ENCODE data around the gene UBAC2. TPM values are rescaled to one million over a fixed set of nuclear protein-coding genes. Genes with fewer than 3 reads are reported as not detected.

The UBAC2 gene
- total RNA-seq, 1 experiment from 2014 or later: 103 TPM

DNA sequence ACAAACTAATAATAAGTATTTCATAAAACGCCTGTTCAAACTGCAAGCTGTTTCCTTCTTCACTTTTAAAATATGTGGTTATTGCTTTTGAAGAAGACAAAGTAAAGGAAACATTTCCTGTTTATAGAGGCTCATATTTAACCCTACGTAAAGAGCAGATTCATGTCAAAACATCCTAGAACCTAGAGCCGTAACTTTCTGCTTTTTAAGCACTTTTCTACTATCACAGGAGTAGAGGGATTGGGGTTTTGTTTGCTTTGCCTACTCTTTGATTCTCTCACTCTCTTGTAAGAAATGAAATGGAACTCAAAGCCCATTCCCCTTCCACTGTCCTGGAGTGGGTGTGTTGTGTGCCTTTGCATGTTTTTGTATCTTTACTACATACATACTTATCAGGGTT lies 160.5 kb downstream of the UBAC2 start:
- no peaks in the 10 kb centered on the region for H3K9me3 Mint-ChIP-seq (ENCODE audit: unreplicated experiment)
- no peak for DNase-seq
- no peaks in the 10 kb centered on the region for H3K27me3 ChIP-seq (replicated peaks; ENCODE audit: control insufficient read depth, insufficient read depth, low read length)
- no peak overlapping the region for H3K4me3 Mint-ChIP-seq (ENCODE audit: unreplicated experiment)
- no TSS peak for BruUV-seq (replicated peaks)
- H3K4me1 ChIP-seq: no peaks in the 10 kb centered on the region
- H3K27me3 Mint-ChIP-seq (ENCODE audit: insufficient read depth, unreplicated experiment): no peaks in the 10 kb centered on the region
- H3K4me1 Mint-ChIP-seq (ENCODE audit: low read depth, unreplicated experiment): no peaks in the 10 kb centered on the region
- H3K4me3 ChIP-seq (ENCODE audit: low read depth, low read length): no peak overlapping the region
- no peak overlapping the region for H3K27ac Mint-ChIP-seq (ENCODE audit: unreplicated experiment)
- intact Hi-C loops (cut with micrococcal nuclease; ENCODE audit: unreplicated experiment): no loop called here
- CTCF ChIA-PET: no interaction called here
- no peaks in the 10 kb centered on the region for H3K9me3 ChIP-seq
- H3K36me3 ChIP-seq (ENCODE audit: control insufficient read depth, insufficient read depth, low read length): peaks cover 6% of the 10 kb centered on the region
- POLR2A ChIA-PET: no interaction called here
- H3K36me3 Mint-ChIP-seq (ENCODE audit: insufficient read depth, unreplicated experiment): peaks cover 26% of the 10 kb centered on the region
- TF ChIP-seq, protein P1, sequence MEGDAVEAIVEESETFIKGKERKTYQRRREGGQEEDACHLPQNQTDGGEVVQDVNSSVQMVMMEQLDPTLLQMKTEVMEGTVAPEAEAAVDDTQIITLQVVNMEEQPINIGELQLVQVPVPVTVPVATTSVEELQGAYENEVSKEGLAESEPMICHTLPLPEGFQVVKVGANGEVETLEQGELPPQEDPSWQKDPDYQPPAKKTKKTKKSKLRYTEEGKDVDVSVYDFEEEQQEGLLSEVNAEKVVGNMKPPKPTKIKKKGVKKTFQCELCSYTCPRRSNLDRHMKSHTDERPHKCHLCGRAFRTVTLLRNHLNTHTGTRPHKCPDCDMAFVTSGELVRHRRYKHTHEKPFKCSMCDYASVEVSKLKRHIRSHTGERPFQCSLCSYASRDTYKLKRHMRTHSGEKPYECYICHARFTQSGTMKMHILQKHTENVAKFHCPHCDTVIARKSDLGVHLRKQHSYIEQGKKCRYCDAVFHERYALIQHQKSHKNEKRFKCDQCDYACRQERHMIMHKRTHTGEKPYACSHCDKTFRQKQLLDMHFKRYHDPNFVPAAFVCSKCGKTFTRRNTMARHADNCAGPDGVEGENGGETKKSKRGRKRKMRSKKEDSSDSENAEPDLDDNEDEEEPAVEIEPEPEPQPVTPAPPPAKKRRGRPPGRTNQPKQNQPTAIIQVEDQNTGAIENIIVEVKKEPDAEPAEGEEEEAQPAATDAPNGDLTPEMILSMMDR (IDR thresholded peaks at IDR 0.05; ENCODE audit: insufficient read depth in 1 of 2, low read depth in 1 of 2, low read length in 1 of 2, severe bottlenecking in 1 of 2, unreplicated experiment in 1 of 2): no peak

DNA sequence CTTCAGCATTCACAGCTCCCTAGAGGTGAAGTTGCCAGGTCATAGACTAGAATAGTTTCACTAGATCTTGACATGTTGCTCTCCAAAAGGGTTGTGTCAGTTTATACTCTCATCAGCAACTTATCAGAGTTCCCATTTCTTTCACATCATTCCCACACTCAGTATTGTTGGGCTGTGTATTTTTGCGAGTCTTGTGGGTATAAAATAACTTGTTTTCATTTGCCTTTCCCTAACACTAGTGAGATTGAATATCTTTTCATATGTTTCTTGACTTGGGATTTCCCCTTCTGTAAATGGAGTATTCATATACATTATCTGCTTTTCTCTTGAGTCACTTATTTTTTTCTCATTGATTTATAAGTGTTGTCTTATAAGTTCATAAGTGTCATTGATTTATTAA lies 161.7 kb downstream of the UBAC2 start:
- TF ChIP-seq, protein P1 (IDR thresholded peaks at IDR 0.05; ENCODE audit: insufficient read depth in 1 of 2, low read depth in 1 of 2, low read length in 1 of 2, severe bottlenecking in 1 of 2, unreplicated experiment in 1 of 2): no peak
- H3K27ac Mint-ChIP-seq (ENCODE audit: unreplicated experiment): no peak overlapping the region
- no peaks in the 10 kb centered on the region for H3K27me3 ChIP-seq (replicated peaks; ENCODE audit: control insufficient read depth, insufficient read depth, low read length)
- POLR2A ChIA-PET: no interaction called here
- no peak overlapping the region for H3K4me3 ChIP-seq (ENCODE audit: low read depth, low read length)
- intact Hi-C loops (cut with micrococcal nuclease; ENCODE audit: unreplicated experiment): no loop called here
- H3K36me3 Mint-ChIP-seq (ENCODE audit: insufficient read depth, unreplicated experiment): peaks cover 19% of the 10 kb centered on the region
- peaks cover 3% of the 10 kb centered on the region for H3K36me3 ChIP-seq (ENCODE audit: control insufficient read depth, insufficient read depth, low read length)
- no peaks in the 10 kb centered on the region for H3K4me1 ChIP-seq
- CTCF ChIA-PET: no interaction called here
- H3K4me1 Mint-ChIP-seq (ENCODE audit: low read depth, unreplicated experiment): no peaks in the 10 kb centered on the region
- no peaks in the 10 kb centered on the region for H3K9me3 ChIP-seq
- no peaks in the 10 kb centered on the region for H3K9me3 Mint-ChIP-seq (ENCODE audit: unreplicated experiment)
- no peak for DNase-seq
- no peaks in the 10 kb centered on the region for H3K27me3 Mint-ChIP-seq (ENCODE audit: insufficient read depth, unreplicated experiment)
- H3K4me3 Mint-ChIP-seq (ENCODE audit: unreplicated experiment): no peak overlapping the region
- no TSS peak for BruUV-seq (replicated peaks)

DNA sequence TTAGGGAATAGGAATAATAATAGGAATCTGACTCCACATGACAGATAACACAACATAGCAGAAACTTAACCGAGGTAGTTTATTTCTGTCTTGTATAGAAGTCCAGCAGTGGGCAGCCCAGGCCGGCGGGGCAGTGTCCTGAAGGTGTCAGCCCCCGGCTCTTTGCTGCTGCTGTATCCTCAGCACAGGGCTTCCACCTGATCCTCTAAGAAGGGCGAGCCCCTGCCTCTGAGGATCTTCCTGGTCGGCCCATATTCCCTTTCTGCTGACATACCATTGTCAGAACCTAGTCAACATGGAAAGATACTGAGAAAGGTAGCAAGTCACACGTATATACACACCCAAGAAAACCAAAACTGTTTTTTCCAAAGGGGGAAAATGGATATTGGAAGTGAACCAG lies 162.7 kb downstream of the UBAC2 start:
- ChIA-PET POLR2A (no interaction called here), CTCF (no interaction called here)
- no peak for DNase-seq
- BruUV-seq (replicated peaks): no TSS peak
- TF ChIP-seq, protein P1 (IDR thresholded peaks at IDR 0.05; ENCODE audit: insufficient read depth in 1 of 2, low read depth in 1 of 2, low read length in 1 of 2, severe bottlenecking in 1 of 2, unreplicated experiment in 1 of 2): no peak
- intact Hi-C loops (cut with micrococcal nuclease; ENCODE audit: unreplicated experiment): no loop called here
- Mint-ChIP-seq H3K27ac (ENCODE audit: unreplicated experiment) (no peak overlapping the region), H3K27me3 (ENCODE audit: insufficient read depth, unreplicated experiment) (no peaks in the 10 kb centered on the region), H3K4me1 (ENCODE audit: low read depth, unreplicated experiment) (no peaks in the 10 kb centered on the region), H3K36me3 (ENCODE audit: insufficient read depth, unreplicated experiment) (peaks cover 23% of the 10 kb centered on the region), H3K9me3 (ENCODE audit: unreplicated experiment) (no peaks in the 10 kb centered on the region), H3K4me3 (ENCODE audit: unreplicated experiment) (no peak overlapping the region)
- Histone ChIP-seq H3K4me3 (ENCODE audit: low read depth, low read length) (no peak overlapping the region), H3K4me1 (no peaks in the 10 kb centered on the region), H3K27me3 (replicated peaks; ENCODE audit: control insufficient read depth, insufficient read depth, low read length) (no peaks in the 10 kb centered on the region), H3K36me3 (ENCODE audit: control insufficient read depth, insufficient read depth, low read length) (peaks cover 3% of the 10 kb centered on the region), H3K9me3 (no peaks in the 10 kb centered on the region)
